HG03571 (cell line): ENCODE data around the gene ANTXR2.
"Not testable (repeated sequence)": the region's sequence is repeated elsewhere in the genome, so short reads cannot be mapped to it uniquely, and the experiment has no call there.

Experiments used
- ATAC-seq: cut with Tn5 transposase; IDR thresholded peaks from one replicate; pipeline ENCODE4 v1.9.1; 2021; ENCODE audit not compliant: unreplicated experiment

Gene ANTXR2

DNA sequence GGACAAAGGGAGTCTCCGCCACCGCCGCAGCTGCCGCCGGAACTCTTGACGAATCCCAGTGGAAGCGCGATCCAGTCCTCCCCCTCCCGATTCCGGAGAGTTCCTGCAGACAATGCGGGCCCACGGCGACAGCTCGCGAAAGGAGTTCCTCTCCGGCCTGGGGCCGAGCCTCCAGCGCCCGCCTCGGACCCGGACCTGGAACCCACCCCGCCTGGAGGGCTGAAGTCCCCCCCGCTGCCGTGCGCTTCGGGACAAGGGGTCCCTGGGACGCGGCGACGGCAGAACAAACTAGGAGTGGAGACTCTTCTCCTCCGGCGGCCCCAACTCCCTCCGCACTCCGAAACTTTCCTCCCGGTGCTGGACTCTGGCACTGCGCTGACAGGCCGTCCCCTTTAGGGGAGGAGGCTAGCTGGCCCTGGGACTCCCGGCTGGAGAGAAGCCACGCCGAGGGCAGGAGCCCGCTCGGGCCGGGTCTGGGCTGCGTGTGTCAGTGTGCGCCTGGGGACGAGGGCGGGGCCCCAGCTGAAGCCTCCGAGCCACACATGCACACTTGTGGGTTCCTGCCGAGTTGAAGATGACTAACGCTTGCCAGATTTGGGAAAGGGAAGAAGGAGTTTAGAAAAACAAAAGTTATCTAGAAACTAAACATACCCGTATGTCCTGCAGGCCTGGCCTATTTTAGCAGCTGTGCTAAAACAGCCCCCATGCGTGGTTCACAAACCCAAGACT is at the start of gene ANTXR2:
Gene ANTXR2, minus strand, starts transcription at position 486 of the 729 bp plus-strand sequence. CDS start 669 bp downstream, outside the sequence.
- peak; percentile 59 for ATAC-seq

GRCh38 chr4:80121815-80122214 is 48.8 kb upstream of the ANTXR2 start:
- ATAC-seq = not testable (repeated sequence)

- ATAC-seq = not testable (repeated sequence)
These were observed 46.6 kb upstream of the ANTXR2 start for GRCh38 chr4:80119620-80120019.

- no peak for ATAC-seq
These were observed 43.5 kb upstream of the ANTXR2 start for GRCh38 chr4:80116516-80116915.

DNA sequence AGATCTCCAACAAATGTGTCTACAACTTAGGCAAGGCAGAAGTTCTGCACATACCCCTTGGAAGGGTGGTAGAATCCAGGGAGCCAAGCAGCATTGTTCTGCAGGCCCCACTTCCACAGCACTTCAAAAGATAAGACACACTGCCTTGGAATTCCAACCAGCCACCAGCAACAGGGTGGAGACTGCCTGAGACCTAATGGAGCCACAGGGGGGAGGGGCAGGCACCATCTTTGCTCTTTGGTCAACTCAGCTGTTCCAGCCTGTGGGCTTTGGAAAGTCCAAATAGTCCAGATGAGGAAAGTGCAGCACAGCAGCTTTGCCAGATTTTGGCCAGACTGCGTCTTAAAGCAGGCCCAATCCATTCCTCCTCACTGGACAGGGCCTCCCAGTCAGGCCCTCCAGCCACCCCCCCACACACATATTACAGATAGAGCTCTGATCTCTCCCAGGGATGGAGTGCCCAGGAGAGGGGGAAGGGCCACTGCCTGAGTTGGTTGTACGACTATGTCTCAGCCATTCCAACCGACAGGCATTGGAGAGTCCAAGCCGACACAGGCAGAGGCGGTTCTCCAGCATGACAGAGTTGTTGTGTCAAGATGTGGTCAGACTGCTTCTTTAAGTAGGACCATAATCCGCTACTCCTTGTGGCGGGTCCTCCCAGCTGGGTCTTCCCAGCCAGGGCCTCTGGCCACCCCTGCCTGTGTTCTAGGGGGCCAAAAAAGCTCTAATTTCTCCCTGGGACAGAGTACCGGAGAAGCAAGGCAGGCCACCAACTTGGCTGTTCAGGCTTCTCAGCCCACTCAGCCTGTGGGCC is 42.5 kb upstream of the ANTXR2 start:
- no peak for ATAC-seq

DNA sequence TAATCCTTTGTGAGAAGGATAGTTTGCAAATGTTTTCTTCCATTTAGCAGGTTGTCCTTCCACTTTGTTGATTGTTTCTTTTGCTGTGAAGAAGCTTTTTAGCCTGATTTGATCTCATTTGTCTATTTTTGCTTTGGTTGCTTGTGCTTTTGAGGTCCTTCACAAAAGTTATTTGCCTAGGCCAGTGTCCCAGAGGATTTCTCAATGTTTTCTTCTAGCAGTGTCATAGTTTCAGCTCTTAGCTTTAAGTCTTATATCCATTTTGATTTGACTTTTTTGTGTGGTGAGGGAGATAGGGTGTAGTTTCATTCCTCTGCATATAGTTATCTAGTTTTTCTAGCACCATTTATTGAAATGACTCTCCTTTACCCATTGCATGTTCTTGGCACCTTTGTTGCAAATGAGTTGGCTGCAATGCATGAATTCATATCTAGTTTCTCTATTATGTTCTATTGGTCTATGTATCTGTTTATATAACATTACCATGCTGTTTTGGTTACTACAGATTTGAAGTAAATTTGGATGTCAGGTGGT is 41.8 kb upstream of the ANTXR2 start:
- ATAC-seq = no peak

- ATAC-seq = no peak
These were observed 40.6 kb upstream of the ANTXR2 start for GRCh38 chr4:80113615-80114014.

DNA sequence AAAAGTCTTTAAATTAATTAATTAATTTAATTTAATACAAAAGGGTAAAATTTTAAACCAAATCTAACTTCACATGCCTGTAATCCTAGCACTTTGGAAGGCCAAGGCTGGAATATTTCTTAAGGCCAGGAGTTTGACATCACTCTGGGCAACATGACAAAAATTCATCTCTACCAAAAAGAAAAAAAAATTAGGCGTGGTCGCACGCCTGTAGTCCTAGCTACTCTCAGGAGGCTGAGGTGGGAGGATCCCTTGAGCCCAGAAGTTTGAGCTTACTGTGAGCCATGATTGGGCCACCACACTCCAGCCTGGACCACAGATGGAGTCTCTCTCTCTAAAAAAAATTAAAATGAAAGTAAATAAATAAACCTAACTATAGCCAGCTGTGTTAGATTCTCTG is 39.2 kb upstream of the ANTXR2 start:
- no peak for ATAC-seq

DNA sequence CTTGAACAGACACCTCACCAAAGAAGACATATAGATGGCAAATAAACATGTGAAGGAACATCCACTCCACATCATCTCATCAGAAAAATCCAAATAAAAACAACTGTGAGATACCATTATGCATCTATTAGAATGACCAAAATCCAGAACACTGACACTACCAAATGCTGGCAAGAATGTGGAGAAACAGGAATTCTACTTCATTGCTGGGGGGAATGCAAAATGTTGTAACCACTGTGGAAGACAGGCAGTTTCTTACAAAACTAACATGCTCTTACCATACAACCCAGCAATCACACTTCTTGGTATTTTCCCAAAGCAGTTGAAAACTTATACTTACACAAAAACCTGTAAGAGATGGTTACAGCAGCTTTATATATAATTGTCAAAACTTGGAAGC is 38.2 kb upstream of the ANTXR2 start:
- no peak for ATAC-seq

DNA sequence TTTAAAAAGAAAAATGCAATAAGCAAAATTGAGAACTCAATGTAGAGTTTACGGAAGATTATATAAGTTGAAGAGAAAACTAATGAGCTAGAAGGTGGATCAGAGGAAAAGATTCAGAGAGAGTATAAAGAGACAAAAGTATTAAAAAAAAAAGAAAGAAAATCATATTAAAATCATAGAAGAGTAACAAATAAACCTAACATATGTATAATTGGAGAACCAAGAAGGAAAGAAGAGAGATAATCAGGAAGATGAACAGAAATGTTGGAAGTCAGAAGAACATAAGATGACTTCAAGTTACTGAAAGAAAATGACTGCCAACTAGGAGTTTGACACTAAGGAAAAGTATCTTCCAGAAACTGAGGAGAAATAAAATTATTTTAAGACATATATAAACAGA is 34.3 kb upstream of the ANTXR2 start:
- no peak for ATAC-seq

GRCh38 chr4:80104927-80105326 is 31.9 kb upstream of the ANTXR2 start:
- ATAC-seq = no peak

DNA sequence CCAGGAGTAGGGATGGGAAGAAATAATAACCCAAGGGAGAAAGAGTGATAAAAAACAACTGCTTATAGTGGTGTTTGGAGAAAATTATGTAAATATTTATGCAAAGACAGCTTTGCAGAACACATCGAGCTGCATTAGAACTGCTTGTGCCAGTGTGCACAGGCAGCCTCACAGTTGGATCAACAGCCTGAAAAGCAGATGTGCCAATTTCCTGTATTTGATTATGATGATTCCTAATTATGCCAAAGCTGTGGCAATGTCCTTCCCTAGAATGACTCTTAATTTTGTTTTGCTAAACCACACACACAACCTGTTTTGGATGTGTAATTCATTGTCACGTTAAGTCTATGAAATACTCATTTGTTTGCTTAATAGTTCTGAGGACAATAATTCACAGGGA is 30.6 kb upstream of the ANTXR2 start:
- ATAC-seq = no peak

DNA sequence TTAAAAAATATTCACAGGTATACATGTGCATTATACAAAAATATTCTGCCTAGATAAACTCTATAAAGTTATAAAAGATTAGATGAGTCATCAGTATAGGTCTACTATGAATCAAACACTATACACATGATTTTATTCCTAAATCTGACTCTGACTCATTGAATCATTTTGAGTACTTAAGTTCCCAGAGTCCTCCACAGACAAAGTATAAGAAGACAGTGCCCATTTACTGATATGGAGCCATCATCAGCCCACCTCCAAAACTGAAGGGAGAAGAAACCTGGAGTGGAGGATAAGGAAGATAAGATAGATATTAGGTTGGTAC is 28.7 kb upstream of the ANTXR2 start:
- ATAC-seq = no peak

- ATAC-seq = no peak
These were observed 28.2 kb upstream of the ANTXR2 start for GRCh38 chr4:80101071-80101791.

GRCh38 chr4:80099671-80100070 is 26.6 kb upstream of the ANTXR2 start:
- no peak for ATAC-seq

DNA sequence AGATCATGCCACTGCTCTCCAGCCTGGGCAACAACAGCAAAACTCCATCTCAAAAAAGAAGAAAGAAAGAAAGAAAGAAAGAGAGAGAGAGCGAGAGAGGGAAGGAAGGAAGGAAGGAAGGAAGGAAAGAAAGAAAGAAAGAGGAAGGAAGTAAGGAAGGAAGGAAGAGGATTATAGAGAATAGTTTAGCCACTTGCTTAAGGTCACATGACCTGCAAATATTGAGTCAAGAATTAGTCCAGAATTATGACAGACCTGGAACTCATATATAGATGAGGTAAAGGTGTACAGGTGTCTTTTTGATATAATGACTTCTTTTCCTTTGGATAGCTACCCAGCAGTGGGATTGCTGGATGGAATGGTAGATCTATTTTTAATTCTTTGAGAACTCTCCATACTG is 25.6 kb upstream of the ANTXR2 start:
- no peak for ATAC-seq

GRCh38 chr4:80097400-80098177 is 24.6 kb upstream of the ANTXR2 start:
- no peak for ATAC-seq

- ATAC-seq = no peak
These were observed 23.3 kb upstream of the ANTXR2 start for GRCh38 chr4:80096175-80096850.

DNA sequence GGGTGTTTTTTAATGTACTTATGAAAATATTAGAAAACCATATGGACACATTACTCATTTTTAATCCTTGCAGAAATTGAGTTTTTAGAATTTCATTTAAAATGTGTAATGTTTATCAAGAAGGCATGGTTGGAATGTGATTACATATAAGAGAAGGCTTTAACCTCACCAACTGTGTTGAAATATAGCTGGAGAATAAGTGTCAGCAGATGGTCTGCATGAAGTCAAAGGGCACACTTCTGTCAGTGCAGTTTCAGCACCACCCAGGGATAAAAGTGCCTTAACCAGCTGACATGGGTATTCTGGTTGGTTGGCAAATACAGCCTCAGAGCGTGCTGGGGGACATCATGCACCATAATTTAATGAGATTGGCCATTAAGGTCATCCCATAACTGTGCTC is 21.2 kb upstream of the ANTXR2 start:
- no peak for ATAC-seq

DNA sequence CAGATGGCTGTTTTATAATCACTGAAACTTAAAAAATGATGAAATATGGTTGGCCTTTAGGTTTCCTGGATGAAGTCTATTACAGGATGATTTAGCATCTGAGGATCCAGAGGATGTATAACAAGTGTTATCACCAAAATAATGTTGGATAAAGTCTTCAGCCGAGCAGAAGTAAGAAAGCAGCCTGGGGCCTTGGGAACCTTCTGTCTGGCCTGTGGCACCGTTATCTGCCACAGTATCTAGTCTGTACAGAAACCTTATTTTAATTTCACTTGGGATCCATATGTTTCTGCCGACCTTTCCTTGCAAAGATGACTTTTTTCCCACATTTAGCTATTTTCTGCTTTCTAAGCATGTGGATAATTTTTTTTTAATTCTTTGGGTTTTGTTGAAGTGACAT is 20.5 kb upstream of the ANTXR2 start:
- ATAC-seq = no peak
